Fibroblast of peridontal ligament (primary cell): ENCODE measurements around the gene COL8A2.

Experiments
- DNase-seq: peaks from one replicate; pipeline ENCODE4 v3.0.0-alpha.2; 2010; ENCODE audit errors: extremely low read depth

The COL8A2 gene

GRCh38 chr1:36062315-36062714 lies 62.7 kb downstream of the COL8A2 start:
- DNase-seq: no peak

GRCh38 chr1:36055706-36056105 lies 69.3 kb downstream of the COL8A2 start:
- DNase-seq: no peak

GRCh38 chr1:36053978-36054377 lies 71.0 kb downstream of the COL8A2 start:
- no peak for DNase-seq

GRCh38 chr1:36051821-36052220 lies 73.2 kb downstream of the COL8A2 start:
- no peak for DNase-seq
